CD4-positive, CD25-positive, alpha-beta regulatory T cell (primary cell): Measurements from ENCODE around the gene CPSF7. TPM values are rescaled to one million over a fixed set of nuclear protein-coding genes. Genes with fewer than 3 reads are reported as not detected.
"Not testable (repeated sequence)": the region's sequence is repeated elsewhere in the genome, so short reads cannot be mapped to it uniquely, and the experiment has no call there.

Experiments used
- ATAC-seq, 2 donors: fragments of 150-1000 bp; cut with Tn5 transposase; one replicate each; pipeline ENCODE4 v1.10.0; 2021; ENCODE audit warnings: low read depth in 2 of 2, moderate number of reproducible peaks in 2 of 2, moderate library complexity in 1 of 2
- DNase-seq, 3 donors: peaks; one replicate each; pipeline versions ENCODE4 v3.0.0 to v3.0.0-alpha.2; 2012 to 2022; ENCODE audit warnings: mixed read lengths in 1 of 3
- H3K27ac ChIP-seq: one replicate; pipeline ENCODE4 v1.7.0; 2013; ENCODE audit warnings: mild to moderate bottlenecking, low read length; ENCODE audit not compliant: insufficient read depth, poor library complexity, severe bottlenecking
- H3K27me3 ChIP-seq: one replicate; pipeline ENCODE4 v1.7.0; 2013; ENCODE audit warnings: low read length; ENCODE audit not compliant: control insufficient read depth, insufficient read depth
- H3K36me3 ChIP-seq: one replicate; pipeline ENCODE4 v1.7.0; 2013; ENCODE audit warnings: mild to moderate bottlenecking, low read length, moderate library complexity; ENCODE audit not compliant: control insufficient read depth, insufficient read depth
- H3K4me1 ChIP-seq: 2 replicates; pipeline ENCODE4 v1.7.0; 2013; ENCODE audit warnings: mild to moderate bottlenecking, low read length; ENCODE audit not compliant: insufficient read depth, control insufficient read depth, poor library complexity, severe bottlenecking
- H3K4me3 ChIP-seq: one replicate; pipeline ENCODE4 v1.7.0; 2013; ENCODE audit warnings: low read depth, mild to moderate bottlenecking, low read length, moderate library complexity
- H3K9me3 ChIP-seq, 2 experiments: 1 replicate in 1 of 2; 2 replicates in 1 of 2; pipeline ENCODE4 v1.7.0; 2013; ENCODE audit warnings: low read length in 2 of 2, mild to moderate bottlenecking in 1 of 2, moderate library complexity in 1 of 2; ENCODE audit not compliant: control insufficient read depth in 2 of 2
- H3K27ac Mint-ChIP-seq, 3 donors: one replicate each; pipeline ENCODE4 v1.8.0; 2020 to 2022; ENCODE audit warnings: mild to moderate bottlenecking in 3 of 3, mixed read lengths in 3 of 3, moderate library complexity in 2 of 3
- H3K27me3 Mint-ChIP-seq: one replicate; pipeline ENCODE4 v1.8.0; 2022; ENCODE audit warnings: mild to moderate bottlenecking, mixed read lengths
- H3K36me3 Mint-ChIP-seq: one replicate; pipeline ENCODE4 v1.8.0; 2020; ENCODE audit warnings: mixed read lengths
- H3K4me1 Mint-ChIP-seq, 4 donors: one replicate each; pipeline ENCODE4 v1.8.0; 2020 to 2022; ENCODE audit warnings: mixed read lengths in 4 of 4, mild to moderate bottlenecking in 1 of 4
- H3K4me3 Mint-ChIP-seq, 4 donors: one replicate each; pipeline ENCODE4 v1.8.0; 2020 to 2022; ENCODE audit warnings: mild to moderate bottlenecking in 4 of 4, mixed read lengths in 4 of 4, moderate library complexity in 3 of 4
- H3K9me3 Mint-ChIP-seq, 7 donors: one replicate each; pipeline ENCODE4 v1.8.0; 2020 to 2022; ENCODE audit warnings: mixed read lengths in 7 of 7, mild to moderate bottlenecking in 3 of 7, moderate library complexity in 2 of 7
- polyA plus RNA-seq, 4 donors: library from polyadenylated mRNA; unstranded; fragments of 300-500 nt; fragmentation: Illumina TruSeq; gene quantifications; one replicate each; pipeline ENCODE4 v1.2.3, GENCODE V29; 2021
- total RNA-seq: library from RNA; stranded (reverse); gene quantifications from one replicate; pipeline ENCODE4 v1.2.3, GENCODE V29; 2022

CPSF7 gene
- total and polyA plus RNA-seq, 5 donors from 2014 or later, result 23.5 to 111 (median 26.0) TPM

- H3K36me3 ChIP-seq, result peaks cover 61% of the 10 kb centered on the region
Observed at GRCh38 chr11:61439615-61440014, 9.8 kb upstream of the CPSF7 start.

GRCh38 chr11:61437496-61437895, 7.7 kb upstream of the CPSF7 start:
- H3K4me1 Mint-ChIP-seq, result peaks cover 15 to 52% (median 28%) of the 10 kb centered on the region in 4 donors
- no peak overlapping the region for H3K4me3 ChIP-seq
- no peaks in the 10 kb centered on the region for H3K27me3 Mint-ChIP-seq
- peak overlapping the region in 1 of 4 donors; percentile 8 for H3K4me3 Mint-ChIP-seq
- peaks cover 51% of the 10 kb centered on the region for H3K36me3 ChIP-seq
- H3K36me3 Mint-ChIP-seq, result peaks cover 53% of the 10 kb centered on the region
- no peak overlapping the region for H3K27ac Mint-ChIP-seq
- no peaks in the 10 kb centered on the region for H3K27me3 ChIP-seq
- H3K27ac ChIP-seq, result no peak overlapping the region
- H3K4me1 ChIP-seq, result peaks cover 16% of the 10 kb centered on the region
- no peaks in the 10 kb centered on the region for H3K9me3 Mint-ChIP-seq
- DNase-seq, result no peak
- no peaks in the 10 kb centered on the region for H3K9me3 ChIP-seq
- ATAC-seq, result no peak

More at GRCh38 chr11:61439615-61440014, 9.8 kb upstream of the CPSF7 start:
- Mint-ChIP-seq H3K27ac (no peak overlapping the region), H3K9me3 (no peaks in the 10 kb centered on the region), H3K4me3 (no peak overlapping the region), H3K4me1 (peaks cover 19 to 40% (median 25%) of the 10 kb centered on the region in 4 donors), H3K27me3 (no peaks in the 10 kb centered on the region), H3K36me3 (peaks cover 54% of the 10 kb centered on the region)
- DNase-seq (no peak), ATAC-seq (no peak)
- Histone ChIP-seq H3K9me3 (no peaks in the 10 kb centered on the region), H3K4me1 (peaks cover 11% of the 10 kb centered on the region), H3K27ac (no peak overlapping the region), H3K4me3 (no peak overlapping the region), H3K27me3 (no peaks in the 10 kb centered on the region)

- H3K27me3 ChIP-seq, DNase-seq, H3K27me3 Mint-ChIP-seq, H3K9me3 ChIP-seq, ATAC-seq, H3K9me3 Mint-ChIP-seq: not testable (repeated sequence)
- peak overlapping the region; percentile 99 for H3K4me3 ChIP-seq
- H3K4me1 ChIP-seq, result peaks cover 45% of the 10 kb centered on the region
- H3K27ac ChIP-seq, result peak overlapping the region; percentile 99
- Mint-ChIP-seq H3K4me3 (peak overlapping the region; percentile 95 to 99 (median 98)), H3K4me1 (peaks cover 25 to 78% (median 55%) of the 10 kb centered on the region in 4 donors), H3K36me3 (peaks cover 29% of the 10 kb centered on the region), H3K27ac (peak overlapping the region; percentile 98 to 100 (median 100))
- peaks cover 29% of the 10 kb centered on the region for H3K36me3 ChIP-seq
Observed at GRCh38 chr11:61430839-61431238, 1.1 kb upstream of the CPSF7 start.

GRCh38 chr11:61429346-61429690, 457 bp downstream of the CPSF7 start:
- peaks cover 43% of the 10 kb centered on the region for H3K4me1 ChIP-seq
- H3K4me3 ChIP-seq, result peak overlapping the region; percentile 83
- ATAC-seq (peak; percentile 48 to 53), DNase-seq (peak; percentile 69 to 73 (median 73))
- peak overlapping the region; percentile 99 for H3K27ac ChIP-seq
- H3K36me3 Mint-ChIP-seq, result peaks cover 31% of the 10 kb centered on the region
- H3K4me3 Mint-ChIP-seq, result peak overlapping the region; percentile 95 to 99 (median 98)
- H3K4me1 Mint-ChIP-seq, result peaks cover 23 to 82% (median 56%) of the 10 kb centered on the region in 4 donors
- no peaks in the 10 kb centered on the region for H3K9me3 ChIP-seq
- H3K27ac Mint-ChIP-seq, result peak overlapping the region; percentile 98 to 100 (median 100)
- peaks cover 5% of the 10 kb centered on the region for H3K27me3 Mint-ChIP-seq
- no peaks in the 10 kb centered on the region for H3K9me3 Mint-ChIP-seq
- H3K36me3 ChIP-seq, result peaks cover 41% of the 10 kb centered on the region
- H3K27me3 ChIP-seq, result no peaks in the 10 kb centered on the region

DNA sequence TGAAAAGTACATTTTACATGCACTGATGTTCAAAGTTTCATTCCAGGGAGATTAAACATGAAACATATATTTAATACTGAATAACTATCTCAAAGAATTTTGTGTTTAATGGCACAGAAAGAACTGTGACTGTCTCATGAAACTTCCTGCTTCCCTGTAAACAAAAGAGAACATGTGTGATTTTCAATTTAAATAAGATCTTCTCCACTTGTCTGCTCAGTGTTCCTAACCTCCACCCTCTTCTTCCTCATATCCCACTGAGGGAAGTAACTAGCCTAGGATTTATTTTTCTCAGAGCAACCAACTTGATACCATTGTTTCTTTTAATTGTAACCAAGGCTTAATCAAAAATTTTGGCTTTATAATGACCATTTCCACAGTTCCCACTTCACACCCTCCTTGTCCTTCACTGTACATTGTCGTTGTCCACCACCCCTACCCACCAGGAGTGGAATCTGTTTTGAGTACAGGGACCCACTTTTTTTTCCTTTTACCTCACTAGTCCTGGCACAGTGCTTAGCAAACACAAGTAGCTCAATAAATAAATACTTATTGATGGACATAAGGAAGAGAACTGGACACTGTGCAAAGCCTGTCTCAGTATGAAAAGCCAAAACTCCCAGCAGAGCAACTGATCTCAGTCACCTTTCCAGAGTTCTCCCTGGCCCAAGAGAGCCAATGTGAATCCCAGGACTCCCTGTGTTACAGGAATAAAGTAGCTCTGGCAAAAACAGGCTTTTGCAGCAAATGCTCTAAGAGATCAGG, 4.2 kb downstream of the CPSF7 start:
- Histone ChIP-seq H3K27ac (no peak overlapping the region), H3K4me1 (peaks cover 31% of the 10 kb centered on the region), H3K9me3 (no peaks in the 10 kb centered on the region), H3K36me3 (peaks cover 68% of the 10 kb centered on the region), H3K27me3 (no peaks in the 10 kb centered on the region), H3K4me3 (no peak overlapping the region)
- no peak for DNase-seq
- Mint-ChIP-seq H3K4me1 (peaks cover 16 to 79% (median 48%) of the 10 kb centered on the region in 4 donors), H3K9me3 (no peaks in the 10 kb centered on the region), H3K27ac (peak overlapping the region in 2 of 3 donors; percentile 53 to 91), H3K36me3 (peaks cover 44% of the 10 kb centered on the region), H3K27me3 (peaks cover 5% of the 10 kb centered on the region), H3K4me3 (peak overlapping the region in 1 of 4 donors; percentile 33)
- ATAC-seq, result no peak

DNA sequence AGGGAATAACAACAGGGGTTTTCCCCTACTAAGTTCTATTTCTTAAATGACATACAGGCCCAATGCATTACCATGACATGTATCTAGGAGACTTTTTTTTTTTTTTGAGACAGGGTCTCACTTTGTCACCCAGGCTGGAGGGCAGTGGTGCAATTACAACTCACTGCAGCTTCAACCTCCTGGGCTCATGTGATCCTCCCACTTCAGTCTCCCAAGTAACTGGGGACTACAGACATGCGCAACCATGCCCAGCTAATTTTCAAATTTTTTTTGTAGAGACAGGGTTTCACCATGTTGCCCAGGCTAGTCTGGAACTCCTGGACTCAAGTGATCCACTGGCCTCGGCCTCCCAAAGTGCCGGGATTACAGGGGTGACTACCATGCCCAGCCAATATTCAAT, 7.5 kb downstream of the CPSF7 start:
- DNase-seq (no peak), ATAC-seq (no peak)
- peaks cover 56% of the 10 kb centered on the region for H3K36me3 Mint-ChIP-seq
- Histone ChIP-seq H3K4me3 (no peak overlapping the region), H3K36me3 (peaks cover 87% of the 10 kb centered on the region), H3K9me3 (no peaks in the 10 kb centered on the region), H3K27me3 (no peaks in the 10 kb centered on the region), H3K4me1 (peaks cover 15% of the 10 kb centered on the region), H3K27ac (no peak overlapping the region)
- no peaks in the 10 kb centered on the region for H3K9me3 Mint-ChIP-seq
- H3K27me3 Mint-ChIP-seq, result no peaks in the 10 kb centered on the region
- peak overlapping the region in 1 of 3 donors; percentile 18 for H3K27ac Mint-ChIP-seq
- peak overlapping the region in 1 of 4 donors; percentile 78 for H3K4me3 Mint-ChIP-seq
- peaks cover 18 to 88% (median 44%) of the 10 kb centered on the region in 4 donors for H3K4me1 Mint-ChIP-seq

- Mint-ChIP-seq H3K4me1 (peaks cover 7 to 70% (median 38%) of the 10 kb centered on the region in 4 donors), H3K4me3 (no peak overlapping the region), H3K27me3 (no peaks in the 10 kb centered on the region), H3K36me3 (peaks cover 64% of the 10 kb centered on the region), H3K9me3 (no peaks in the 10 kb centered on the region), H3K27ac (peak overlapping the region in 1 of 3 donors; percentile 3)
- Histone ChIP-seq H3K36me3 (peaks cover 90% of the 10 kb centered on the region), H3K4me3 (no peak overlapping the region), H3K9me3 (no peaks in the 10 kb centered on the region), H3K27ac (no peak overlapping the region), H3K27me3 (no peaks in the 10 kb centered on the region), H3K4me1 (peaks cover 11% of the 10 kb centered on the region)
- ATAC-seq (no peak), DNase-seq (no peak)
Observed at GRCh38 chr11:61418136-61418535, 11.6 kb downstream of the CPSF7 start.

GRCh38 chr11:61417670-61418069, 12.1 kb downstream of the CPSF7 start:
- DNase-seq (no peak), ATAC-seq (no peak)
- H3K36me3 Mint-ChIP-seq, result peaks cover 63% of the 10 kb centered on the region

More at GRCh38 chr11:61417670-61418069, 12.1 kb downstream of the CPSF7 start:
- no peaks in the 10 kb centered on the region for H3K27me3 ChIP-seq
- H3K36me3 ChIP-seq, result peaks cover 93% of the 10 kb centered on the region
- H3K4me1 Mint-ChIP-seq, result peaks cover 7 to 67% (median 36%) of the 10 kb centered on the region in 4 donors
- no peaks in the 10 kb centered on the region for H3K9me3 Mint-ChIP-seq
- H3K9me3 ChIP-seq, result no peaks in the 10 kb centered on the region
- no peak overlapping the region for H3K27ac ChIP-seq
- H3K27me3 Mint-ChIP-seq, result no peaks in the 10 kb centered on the region
- no peak overlapping the region for H3K4me3 ChIP-seq
- peaks cover 9% of the 10 kb centered on the region for H3K4me1 ChIP-seq
- H3K4me3 Mint-ChIP-seq, result no peak overlapping the region
- H3K27ac Mint-ChIP-seq, result peak overlapping the region in 2 of 3 donors; percentile 3 to 75
